K562 (cell line): ENCODE data around the gene PRKAR1B. TPM values are rescaled to one million over a fixed set of nuclear protein-coding genes. Genes with fewer than 3 reads are reported as not detected.

Experiments used
- ATAC-seq: fragments of 200-7000 bp; cut with Tn5 transposase; 3 replicates; pipeline ENCODE4 v1.9.1; 2020; ENCODE audit warnings: moderate library complexity
- BruUV-seq: library from RNA; stranded (reverse); fragments of 400-500 nt; replicated peaks from 2 replicates; lab custom pipeline; 2021; lab: Mats Ljungman, UMichigan
- CTCF ChIA-PET: fragments of 300-600 bp; formaldehyde crosslinking; extraction: SDS; loops from one replicate; lab custom pipeline; 2021; ENCODE audit warnings: low intra/inter-chr PET ratio; lab: Yijun Ruan, JAX
- POLR2A ChIA-PET: fragments of 300-600, 350-650 bp; sonication (Branson Sonifier 250); formaldehyde crosslinking; extraction: SDS; loops from one replicate; lab custom pipeline; 2021; ENCODE audit warnings: antibody characterized with exemption, inconsistent platforms; lab: Yijun Ruan, JAX
- DNase-seq, 4 experiments: peaks; one replicate each; pipeline versions ENCODE4 v3.0.0 to v3.0.0-alpha.2; 2011 to 2018; ENCODE audit warnings: low spot score in 3 of 4, mixed read lengths in 3 of 4; ENCODE audit errors: extremely low read depth in 1 of 4
- FAIRE-seq: peaks from 2 replicates; lab custom pipeline; 2011; peaks lifted over from hg19 to GRCh38; lab: Jason Lieb, UNC
- H2AFZ ChIP-seq: 2 replicates; pipeline ENCODE4 v1.6.0; 2011; ENCODE audit warnings: low read depth, low read length, control low read depth, inconsistent platforms
- H3K27ac ChIP-seq: fragments of 200-600 bp; 3 replicates; pipeline ENCODE4 v1.8.0; 2011; ENCODE audit warnings: low read depth, mild to moderate bottlenecking, control low read depth, inconsistent platforms, low read length, moderate library complexity, mixed read lengths; ENCODE audit errors: extremely low read depth
- H3K27me3 ChIP-seq, 2 experiments: fragments of 300-600 bp in 1 of 2; 2 replicates in 1 of 2; 3 replicates in 1 of 2; pipeline versions ENCODE4 v1.6.0 to v1.8.0; 2011; ENCODE audit warnings: inconsistent platforms in 2 of 2, low read length in 2 of 2, mild to moderate bottlenecking in 1 of 2, mixed read lengths in 1 of 2, moderate library complexity in 1 of 2; ENCODE audit not compliant: control insufficient read depth in 2 of 2, insufficient read depth in 2 of 2
- H3K36me3 ChIP-seq: fragments of 300-600 bp; 3 replicates; pipeline ENCODE4 v1.8.0; 2011; ENCODE audit warnings: mild to moderate bottlenecking, low read length, inconsistent platforms; ENCODE audit not compliant: control insufficient read depth, insufficient read depth
- H3K4me1 ChIP-seq, 2 experiments: fragments of 200-600 bp in 1 of 2; replicated peaks in 1 of 2; 2 replicates in 1 of 2; 3 replicates in 1 of 2; pipeline versions ENCODE4 v1.5.1 to v1.8.0; 2011; ENCODE audit warnings: inconsistent platforms in 2 of 2, low read length in 2 of 2, mild to moderate bottlenecking in 1 of 2, mixed read lengths in 1 of 2, moderate library complexity in 1 of 2; ENCODE audit not compliant: control insufficient read depth in 2 of 2, insufficient read depth in 2 of 2
- H3K4me2 ChIP-seq: 2 replicates; pipeline ENCODE4 v1.6.1; 2011; ENCODE audit warnings: low read length, control low read depth, inconsistent platforms, mixed read lengths; ENCODE audit not compliant: insufficient read depth
- H3K4me3 ChIP-seq: fragments of 200-600 bp; sonication (generic), shearing (Covaris generic); 2 replicates; pipeline ENCODE4 v1.5.1; 2016; ENCODE audit warnings: control low read depth, inconsistent platforms
- H3K79me2 ChIP-seq: fragments of 200-600 bp; 3 replicates; pipeline ENCODE4 v1.8.0; 2011; ENCODE audit warnings: low read length, inconsistent platforms; ENCODE audit not compliant: control insufficient read depth, insufficient read depth
- H3K9ac ChIP-seq, 2 experiments: 2 replicates each; pipeline versions ENCODE4 v1.6.0 to v1.6.1; 2011; ENCODE audit warnings: low read depth in 2 of 2, low read length in 2 of 2, control low read depth in 1 of 2, inconsistent platforms in 1 of 2, mild to moderate bottlenecking in 1 of 2, mixed read lengths in 1 of 2; ENCODE audit not compliant: insufficient read depth in 1 of 2
- H3K9me1 ChIP-seq: one replicate; pipeline ENCODE4 v1.6.0; 2011; ENCODE audit warnings: inconsistent platforms, mild to moderate bottlenecking, low read length, moderate library complexity; ENCODE audit not compliant: control insufficient read depth, insufficient read depth
- H3K9me3 ChIP-seq: replicated peaks from 2 replicates; pipeline ENCODE4 v1.5.1; 2011; ENCODE audit warnings: low read depth, low read length, inconsistent platforms; ENCODE audit not compliant: control insufficient read depth, insufficient read depth
- H4K20me1 ChIP-seq: replicated peaks from 2 replicates; pipeline ENCODE4 v1.6.1; 2011; ENCODE audit warnings: low read length, inconsistent platforms, mixed read lengths; ENCODE audit not compliant: control insufficient read depth, insufficient read depth
- EGR1 ChIP-seq: fragments of 450-650 bp; conservative IDR thresholded peaks from 2 replicates; pipeline ENCODE4 v1.6.1; 2017; ENCODE audit warnings: mild to moderate bottlenecking
- GTF3C2 ChIP-seq: IDR thresholded peaks from 3 replicates; pipeline ENCODE4 v1.6.1; 2011; ENCODE audit warnings: borderline replicate concordance, mild to moderate bottlenecking, moderate library complexity; ENCODE audit not compliant: insufficient read length; ENCODE audit errors: extremely low read depth
- NCOA1 ChIP-seq: fragments of 450-650 bp; IDR thresholded peaks from 2 replicates; pipeline ENCODE4 v1.6.1; 2016; ENCODE audit warnings: low read depth
- RUNX1 ChIP-seq: sonication (generic); IDR thresholded peaks from 2 replicates; pipeline ENCODE4 v1.6.1; 2016; ENCODE audit warnings: antibody characterized with exemption, low read depth
- SMARCB1 ChIP-seq: IDR thresholded peaks from 2 replicates; pipeline ENCODE4 v1.6.1; 2011; ENCODE audit warnings: improper control_type of control experiment, low read depth; ENCODE audit not compliant: insufficient read length
- TAL1 ChIP-seq: fragments of 450-650 bp; IDR thresholded peaks from 2 replicates; pipeline ENCODE4 v1.6.1; 2016; ENCODE audit warnings: mild to moderate bottlenecking
- TBL1XR1 ChIP-seq, 2 experiments: IDR thresholded peaks; 2 replicates each; pipeline ENCODE4 v1.6.1; 2012; ENCODE audit warnings: improper control_type of control experiment in 2 of 2, low read length in 2 of 2, mild to moderate bottlenecking in 1 of 2
- TCF15 ChIP-seq: fragments of 250-450 bp; sonication (Bioruptor Pico); IDR thresholded peaks from 2 replicates; pipeline ENCODE4 v1.8.0; 2022; ENCODE audit warnings: moderate library complexity, mild to moderate bottlenecking, inconsistent platforms
- ZKSCAN1 ChIP-seq: fragments of 150-350 bp; IDR thresholded peaks from 2 replicates; pipeline ENCODE4 v1.6.1; 2016; ENCODE audit warnings: low read depth, low read length
- ZNF175 ChIP-seq: fragments of 200-800 bp; sonication (Bioruptor generic); IDR thresholded peaks from 2 replicates; pipeline ENCODE4 v1.6.1; 2016; ENCODE audit warnings: low read depth, mild to moderate bottlenecking, missing genetic modification characterization, missing compliant biosample characterization
- ZNF184 ChIP-seq: sonication (generic); formaldehyde crosslinking; IDR thresholded peaks from 2 replicates; pipeline ENCODE4 v1.5.0; 2020; ENCODE audit warnings: missing genetic modification reagents
- ZNF263 ChIP-seq: sonication (generic); formaldehyde crosslinking; IDR thresholded peaks from 2 replicates; pipeline ENCODE4 v1.8.0; 2022; ENCODE audit warnings: mild to moderate bottlenecking, missing genetic modification reagents, borderline replicate concordance
- WGBS: fragments of 100-300 bp; shearing (Covaris generic); methylation state at CpG from one replicate; pipeline ENCODE4 v1.1.6; 2016; ENCODE audit warnings: low coverage, mixed read lengths; ENCODE audit not compliant: insufficient coverage; ENCODE audit errors: missing lambda C conversion rate; 5-methylcytosine and 5-hydroxymethylcytosine counted together
- in situ Hi-C: fragments of 300-500 bp; cut with MboI; formaldehyde crosslinking; loops from 4 replicates; pipeline ENCODE4 v1.15.0; 2018; ENCODE audit warnings: inconsistent platforms, mixed read lengths
- intact Hi-C: fragments of 100-400 bp; cut with micrococcal nuclease; formaldehyde crosslinking; loops from 2 replicates; pipeline ENCODE4 v1.14.2; 2022
- polyA plus RNA-seq, 8 experiments: library from polyadenylated mRNA; depleted of rRNA in 4 of 8; stranded (reverse) in 5 of 8; unstranded in 3 of 8; fragments of >200 nt; fragmentation: Nextera tagmentation in 2 of 8; fragmentation: Illumina TruSeq in 1 of 8; extraction: Ambion mirVana in 2 of 8; extraction: Trizol in 1 of 8; gene quantifications; 2 replicates each; pipeline versions ENCODE4 v1.2.1 to v1.2.3, GENCODE V29; 2011 to 2014; ENCODE audit warnings: inconsistent platforms in 1 of 8, missing spikeins in 1 of 8
- total RNA-seq, 7 experiments: library from RNA; depleted of rRNA in 6 of 7; stranded (reverse); fragments of >200 nt in 6 of 7; fragmentation: Illumina TruSeq in 2 of 7; extraction: Trizol in 2 of 7; gene quantifications; 2 replicates each; pipeline versions ENCODE4 v1.2.1 to v1.2.3, GENCODE V29; 2011 to 2021; ENCODE audit warnings: low replicate concordance in 1 of 7
- TF ChIP-seq, protein P1 (sequence below): sonication (generic); IDR thresholded peaks from 2 replicates; pipeline ENCODE4 v1.6.1; 2016
- TF ChIP-seq, protein P2 (sequence below): sonication (generic); formaldehyde crosslinking; IDR thresholded peaks from 2 replicates; pipeline ENCODE4 v1.8.1; 2023; ENCODE audit warnings: mild to moderate bottlenecking, missing genetic modification reagents, moderate library complexity

Gene PRKAR1B
- total and polyA plus RNA-seq, 9 of the 15 experiments (the other 6 are each of a cell fraction or from before 2014, with no cell fraction given) = 0.99 to 30.5 (median 12.7) TPM

- TF ChIP-seq, protein P1, sequence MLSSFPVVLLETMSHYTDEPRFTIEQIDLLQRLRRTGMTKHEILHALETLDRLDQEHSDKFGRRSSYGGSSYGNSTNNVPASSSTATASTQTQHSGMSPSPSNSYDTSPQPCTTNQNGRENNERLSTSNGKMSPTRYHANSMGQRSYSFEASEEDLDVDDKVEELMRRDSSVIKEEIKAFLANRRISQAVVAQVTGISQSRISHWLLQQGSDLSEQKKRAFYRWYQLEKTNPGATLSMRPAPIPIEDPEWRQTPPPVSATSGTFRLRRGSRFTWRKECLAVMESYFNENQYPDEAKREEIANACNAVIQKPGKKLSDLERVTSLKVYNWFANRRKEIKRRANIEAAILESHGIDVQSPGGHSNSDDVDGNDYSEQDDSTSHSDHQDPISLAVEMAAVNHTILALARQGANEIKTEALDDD = no peak
- TF ChIP-seq TBL1XR1 (IDR thresholded peaks at IDR 0.05; ENCODE audit: low read length in 2 of 2) (no peak), EGR1 (no peak), ZKSCAN1 (no peak), SMARCB1 (no peak), NCOA1 (no peak), ZNF175 (CRISPR knock-in tag) (no peak)
- TF ChIP-seq, protein P2, sequence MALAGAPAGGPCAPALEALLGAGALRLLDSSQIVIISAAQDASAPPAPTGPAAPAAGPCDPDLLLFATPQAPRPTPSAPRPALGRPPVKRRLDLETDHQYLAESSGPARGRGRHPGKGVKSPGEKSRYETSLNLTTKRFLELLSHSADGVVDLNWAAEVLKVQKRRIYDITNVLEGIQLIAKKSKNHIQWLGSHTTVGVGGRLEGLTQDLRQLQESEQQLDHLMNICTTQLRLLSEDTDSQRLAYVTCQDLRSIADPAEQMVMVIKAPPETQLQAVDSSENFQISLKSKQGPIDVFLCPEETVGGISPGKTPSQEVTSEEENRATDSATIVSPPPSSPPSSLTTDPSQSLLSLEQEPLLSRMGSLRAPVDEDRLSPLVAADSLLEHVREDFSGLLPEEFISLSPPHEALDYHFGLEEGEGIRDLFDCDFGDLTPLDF (CRISPR knock-in tag) = no peak
These were observed 178.7 kb downstream of the PRKAR1B start (continued) for GRCh38 chr7:548401-548800.

DNA sequence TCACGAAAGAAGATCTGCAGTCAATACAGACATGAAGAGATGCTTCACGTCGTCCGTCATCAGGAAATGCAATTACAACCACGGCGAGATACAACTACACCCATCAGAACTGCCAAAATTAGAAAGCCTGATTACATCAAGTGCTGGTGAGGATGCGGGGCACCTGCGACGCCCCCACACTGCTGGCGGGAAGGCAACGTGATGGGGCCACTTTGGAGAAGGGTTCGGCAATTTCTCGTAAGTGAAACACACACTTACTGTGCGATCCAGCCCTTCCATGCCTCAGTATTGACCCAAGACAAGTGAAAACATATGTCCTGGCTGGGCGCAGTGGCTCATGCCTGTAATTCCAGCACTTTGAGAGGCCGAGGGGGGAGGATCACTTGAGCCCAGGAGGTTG is 181.6 kb downstream of the PRKAR1B start:
- ChIA-PET CTCF (no interaction called here), POLR2A (interaction anchor here (0.7 kb wide), 1 partner anchor 22 kb away, joined by 3 read pairs; no protein-coding TSS in a partner anchor)
- Histone ChIP-seq H3K9me1 (no peaks in the 10 kb centered on the region), H3K79me2 (no peaks in the 10 kb centered on the region), H3K9me3 (no peaks in the 10 kb centered on the region), H3K9ac (no peak overlapping the region), H3K27me3 (no peaks in the 10 kb centered on the region), H3K4me3 (no peak overlapping the region), H2AFZ (no peak overlapping the region), H4K20me1 (no peaks in the 10 kb centered on the region), H3K27ac (no peak overlapping the region), H3K4me2 (no peak overlapping the region), H3K4me1 (peaks cover 5 to 45% of the 10 kb centered on the region in 2 experiments; a peak in 4 of 5 replicates), H3K36me3 (no peaks in the 10 kb centered on the region; the same call in 2 of the 3 replicates)
- FAIRE-seq (no peak), DNase-seq (no peak), ATAC-seq (no peak)
- in situ Hi-C loops = no loop called here
- intact Hi-C loops = no loop called here
- 44% methylated on average over 16 of the region's 16 CpGs for WGBS
- BruUV-seq = no TSS peak
- TF ChIP-seq RUNX1 (no peak), ZNF184 (CRISPR knock-in tag) (peak; percentile 98), EGR1 (peak; percentile 57), TCF15 (no peak), TAL1 (no peak), ZNF263 (CRISPR knock-in tag) (no peak), GTF3C2 (no peak)
